Heart left ventricle (tissue), 13 donors: ENCODE results near the gene PLG.

Experiments
- POLR2A ChIP-seq, 2 donors: fragments of 450-650 bp; IDR thresholded peaks; one replicate each; pipeline ENCODE4 v1.6.1; 2017; ENCODE audit warnings: antibody characterized with exemption in 2 of 2, mild to moderate bottlenecking in 2 of 2, moderate library complexity in 2 of 2
- TF ChIP-seq, protein P1 (sequence below), 12 donors: fragments of 200-600 bp; sonication (generic) in 4 of 12; IDR thresholded peaks; one replicate each; pipeline versions ENCODE4 v1.5.0 to v1.8.0; 2018 to 2022; ENCODE audit warnings: antibody characterized with exemption in 12 of 12, mild to moderate bottlenecking in 5 of 12
- donor health status: ischemic (EF 13 %, LVEDD 7.1; RV severe dilation, severe dysfunction).
- donor health status: DM: no; HTN: yes; CAD: no.
- donor health status: DM: no; HTN: no; CAD: no.
- donor health status: ischemic (EF 25% LVEDD 6.9; RV normal size, moderate dysfunction).
- donor health status: ischemic (EF 25% LVEDD 5.7; RV mildly dilated, moderate dysfunction).
- donor health status: ischemic (EF 35%, LVEDD 5.7; RV mildly dilated, moderate dysfunction).
- donor health status: nonischemic (EF 11% LVEDD 7.7; RV severe dilation, severe dysfunction).
- donor health status: DM: yes; HTN: yes; CAD: no.
- donor health status: PGD.
- donor health status: ischemic (EF 29% LVEDD 5.4; RV normal size, mild dysfunction).
- donor health status: nonischemic (EF 23%, LVEDD 6.1; RV moderate dilation, normal function).

DNA sequence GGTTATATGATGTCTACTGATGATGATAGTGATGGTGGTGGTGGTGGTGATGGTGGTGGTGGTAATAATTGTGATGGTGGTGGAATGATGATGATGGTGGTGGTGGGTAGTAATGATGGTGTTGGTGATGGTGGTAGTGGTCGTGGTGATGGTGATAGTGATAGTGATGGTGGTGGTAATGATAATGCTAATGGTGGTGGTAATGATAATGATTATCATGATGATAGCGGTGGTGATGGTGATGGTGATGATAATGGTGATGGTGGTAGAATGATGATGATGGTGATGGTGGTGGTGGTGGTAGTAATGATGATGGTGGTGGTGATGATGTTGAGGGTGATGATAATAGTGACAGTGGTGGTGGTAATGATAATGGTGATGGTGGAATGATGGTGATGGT is 33.5 kb upstream of the PLG start:
- TF ChIP-seq, protein P1, sequence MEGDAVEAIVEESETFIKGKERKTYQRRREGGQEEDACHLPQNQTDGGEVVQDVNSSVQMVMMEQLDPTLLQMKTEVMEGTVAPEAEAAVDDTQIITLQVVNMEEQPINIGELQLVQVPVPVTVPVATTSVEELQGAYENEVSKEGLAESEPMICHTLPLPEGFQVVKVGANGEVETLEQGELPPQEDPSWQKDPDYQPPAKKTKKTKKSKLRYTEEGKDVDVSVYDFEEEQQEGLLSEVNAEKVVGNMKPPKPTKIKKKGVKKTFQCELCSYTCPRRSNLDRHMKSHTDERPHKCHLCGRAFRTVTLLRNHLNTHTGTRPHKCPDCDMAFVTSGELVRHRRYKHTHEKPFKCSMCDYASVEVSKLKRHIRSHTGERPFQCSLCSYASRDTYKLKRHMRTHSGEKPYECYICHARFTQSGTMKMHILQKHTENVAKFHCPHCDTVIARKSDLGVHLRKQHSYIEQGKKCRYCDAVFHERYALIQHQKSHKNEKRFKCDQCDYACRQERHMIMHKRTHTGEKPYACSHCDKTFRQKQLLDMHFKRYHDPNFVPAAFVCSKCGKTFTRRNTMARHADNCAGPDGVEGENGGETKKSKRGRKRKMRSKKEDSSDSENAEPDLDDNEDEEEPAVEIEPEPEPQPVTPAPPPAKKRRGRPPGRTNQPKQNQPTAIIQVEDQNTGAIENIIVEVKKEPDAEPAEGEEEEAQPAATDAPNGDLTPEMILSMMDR (IDR thresholded peaks at IDR 0.05), result no peak
- TF ChIP-seq POLR2A (IDR thresholded peaks at IDR 0.05), result no peak
